ENCODE data around the gene TMEM63A.

- peak; percentile 72 for TF ChIP-seq CTCF (IDR thresholded peaks at IDR 0.05; ENCODE audit: borderline replicate concordance, extremely low read depth, low read length, poor library complexity, severe bottlenecking)
- TF ChIP-seq EZH2 (IDR thresholded peaks at IDR 0.05; ENCODE audit: borderline replicate concordance, low read depth, low read length, severe bottlenecking) = no peak
Observed at GRCh38 chr1:225845571-225846259, 36.5 kb downstream of the TMEM63A start.

Data from DND-41 (cell line).